K562 (cell line): Measurements from ENCODE around the gene ZNF318. TPM values are rescaled to one million over a fixed set of nuclear protein-coding genes. Genes with fewer than 3 reads are reported as not detected.

Experiments
- FOXO4 ChIP-seq: fragments of 450-650 bp; formaldehyde crosslinking; IDR thresholded peaks from 2 replicates; pipeline ENCODE4 v1.4.0; 2020; ENCODE audit warnings: mild to moderate bottlenecking, moderate library complexity
- HDAC2 ChIP-seq: fragments of 450-650 bp; IDR thresholded peaks from 2 replicates; pipeline ENCODE4 v1.6.1; 2016; ENCODE audit warnings: mild to moderate bottlenecking
- HINFP ChIP-seq: fragments of 450-650 bp; conservative IDR thresholded peaks from 2 replicates; pipeline ENCODE4 v1.6.1; 2016; ENCODE audit warnings: missing genetic modification characterization, low read depth, mild to moderate bottlenecking, control low read depth, missing compliant biosample characterization
- MAFF ChIP-seq: IDR thresholded peaks from 2 replicates; pipeline ENCODE4 v1.6.1; 2012; ENCODE audit warnings: low read length, improper control_type of control experiment
- MLLT1 ChIP-seq, 2 experiments: fragments of 450-650 bp; IDR thresholded peaks; 2 replicates each; pipeline ENCODE4 v1.6.1; 2016
- RREB1 ChIP-seq: fragments of 250-450 bp; sonication (Bioruptor Pico); IDR thresholded peaks from 2 replicates; pipeline ENCODE4 v1.4.0; 2020
- SIN3A ChIP-seq, 2 experiments: fragments of 150-350 bp in 1 of 2; IDR thresholded peaks; 2 replicates each; pipeline ENCODE4 v1.6.1; 2011 to 2016; ENCODE audit warnings: borderline replicate concordance in 2 of 2, low read depth in 2 of 2, low read length in 2 of 2, mild to moderate bottlenecking in 2 of 2, moderate library complexity in 2 of 2; ENCODE audit not compliant: control insufficient read depth in 1 of 2
- SREBF2 ChIP-seq: sonication (generic); formaldehyde crosslinking; IDR thresholded peaks from 2 replicates; pipeline ENCODE4 v1.4.0; 2020; ENCODE audit warnings: mild to moderate bottlenecking, missing genetic modification reagents
- TRIM25 ChIP-seq: fragments of 450-650 bp; IDR thresholded peaks from 2 replicates; pipeline ENCODE4 v1.7.0; 2016; ENCODE audit warnings: borderline replicate concordance
- ZKSCAN8 ChIP-seq: fragments of 200-800 bp; sonication (Bioruptor generic); IDR thresholded peaks from 2 replicates; pipeline ENCODE4 v1.6.1; 2016; ENCODE audit warnings: missing genetic modification characterization, missing compliant biosample characterization
- ZNF124 ChIP-seq: sonication (generic); formaldehyde crosslinking; IDR thresholded peaks from 2 replicates; pipeline ENCODE4 v1.8.1; 2022; ENCODE audit warnings: missing genetic modification reagents
- ZNF395 ChIP-seq: fragments of 200-800 bp; sonication (Bioruptor generic); IDR thresholded peaks from 2 replicates; pipeline ENCODE4 v1.6.1; 2017; ENCODE audit warnings: missing genetic modification characterization, missing compliant biosample characterization
- ZNF830 ChIP-seq: fragments of 250-450 bp; sonication (Bioruptor Pico); IDR thresholded peaks from 2 replicates; pipeline ENCODE4 v1.5.0; 2021; ENCODE audit warnings: mild to moderate bottlenecking
- polyA plus RNA-seq, 8 experiments: library from polyadenylated mRNA; depleted of rRNA in 4 of 8; stranded (reverse) in 5 of 8; unstranded in 3 of 8; fragments of >200 nt; fragmentation: Nextera tagmentation in 2 of 8; fragmentation: Illumina TruSeq in 1 of 8; extraction: Ambion mirVana in 2 of 8; extraction: Trizol in 1 of 8; gene quantifications; 2 replicates each; pipeline versions ENCODE4 v1.2.1 to v1.2.3, GENCODE V29; 2011 to 2014; ENCODE audit warnings: inconsistent platforms in 1 of 8, missing spikeins in 1 of 8
- total RNA-seq, 7 experiments: library from RNA; depleted of rRNA in 6 of 7; stranded (reverse); fragments of >200 nt in 6 of 7; fragmentation: Illumina TruSeq in 2 of 7; extraction: Trizol in 2 of 7; gene quantifications; 2 replicates each; pipeline versions ENCODE4 v1.2.1 to v1.2.3, GENCODE V29; 2011 to 2021; ENCODE audit warnings: low replicate concordance in 1 of 7

The ZNF318 gene
- total and polyA plus RNA-seq, 9 of the 15 experiments (the other 6 are each of a cell fraction or from before 2014, with no cell fraction given) = 3.2 to 19.0 (median 9.2) TPM

GRCh38 chr6:43391440-43392031, 22.1 kb upstream of the ZNF318 start (continued):
- no peak for TF ChIP-seq RREB1 (CRISPR knock-in tag)
- peak; percentile 50; the same call in 1 of the 2 replicates for TF ChIP-seq ZNF395
- TF ChIP-seq ZNF124 (CRISPR knock-in tag) = no peak
- peak; percentile 19; the same call in 1 of the 2 replicates for TF ChIP-seq HDAC2
- TF ChIP-seq ZKSCAN8 (CRISPR knock-in tag) = no peak
- no peak for TF ChIP-seq HINFP (tag)
- no peak for TF ChIP-seq FOXO4 (CRISPR knock-in tag)
- TF ChIP-seq ZNF830 (CRISPR knock-in tag) = no peak
- TF ChIP-seq SREBF2 = no peak
- no peak for TF ChIP-seq TRIM25
- no peak for TF ChIP-seq SIN3A (IDR thresholded peaks at IDR 0.05; ENCODE audit: borderline replicate concordance in 2 of 2, control insufficient read depth in 1 of 2, low read depth in 2 of 2, low read length in 2 of 2)
- no peak for TF ChIP-seq MAFF
- TF ChIP-seq MLLT1 (IDR thresholded peaks at IDR 0.05) = peak in 1 of 2 experiments; percentile 79; a peak in 1 of 4 replicates
